Osteoblast (primary cell): ENCODE data around the gene COL6A1. TPM values are rescaled to one million over a fixed set of nuclear protein-coding genes. Genes with fewer than 3 reads are reported as not detected.
A peak's percentile ranks its signal among the peaks of the same experiment; 100 is the strongest.

Source experiments
- DNase-seq: peaks from one replicate; pipeline ENCODE4 v3.0.0; 2011; ENCODE audit warnings: low spot score, mixed read lengths; ENCODE audit not compliant: insufficient read length; ENCODE audit errors: missing footprints
- H2AFZ ChIP-seq: 2 replicates; pipeline ENCODE4 v1.6.0; 2011; ENCODE audit warnings: mild to moderate bottlenecking, low read length
- H3K27ac ChIP-seq: 2 replicates; pipeline ENCODE4 v1.5.1; 2011; ENCODE audit warnings: mild to moderate bottlenecking, low read depth, low read length, moderate library complexity
- H3K27me3 ChIP-seq: 2 replicates; pipeline ENCODE4 v1.6.0; 2012; ENCODE audit warnings: mild to moderate bottlenecking, control low read depth, inconsistent platforms, low read length, moderate library complexity; ENCODE audit not compliant: insufficient read depth
- H3K36me3 ChIP-seq: 2 replicates; pipeline ENCODE4 v1.5.1; 2011; ENCODE audit warnings: mild to moderate bottlenecking, low read length, control low read depth, moderate library complexity; ENCODE audit not compliant: insufficient read depth
- H3K4me1 ChIP-seq: 2 replicates; pipeline ENCODE4 v1.5.1; 2011; ENCODE audit warnings: mild to moderate bottlenecking, low read length, control low read depth, moderate library complexity; ENCODE audit not compliant: insufficient read depth
- H3K4me2 ChIP-seq: 2 replicates; pipeline ENCODE4 v1.6.0; 2011; ENCODE audit warnings: mild to moderate bottlenecking, low read length; ENCODE audit not compliant: insufficient read depth
- H3K4me3 ChIP-seq: fragments of 200-600 bp; sonication (generic); 3 replicates; pipeline ENCODE4 v1.5.1; 2012; ENCODE audit warnings: mild to moderate bottlenecking, low read length, inconsistent platforms; ENCODE audit not compliant: insufficient read depth
- H3K79me2 ChIP-seq: 2 replicates; pipeline ENCODE4 v1.6.0; 2012; ENCODE audit warnings: mild to moderate bottlenecking, low read length, control low read depth, inconsistent platforms; ENCODE audit not compliant: insufficient read depth
- H3K9me3 ChIP-seq: 2 replicates; pipeline ENCODE4 v1.5.1; 2011; ENCODE audit warnings: low read depth, low read length, control low read depth
- H4K20me1 ChIP-seq: 2 replicates; pipeline ENCODE4 v1.6.0; 2012; ENCODE audit warnings: mild to moderate bottlenecking, low read length, control low read depth; ENCODE audit not compliant: insufficient read depth
- total RNA-seq: library from RNA; depleted of rRNA; stranded (reverse); fragments of >200 nt; gene quantifications from 2 replicates; pipeline ENCODE4 v1.2.3, GENCODE V29; 2012
- TF ChIP-seq, protein P1 (sequence below): IDR thresholded peaks from 2 replicates; pipeline ENCODE4 v1.5.1; 2011; ENCODE audit warnings: mild to moderate bottlenecking, low read depth, low read length, moderate library complexity; ENCODE audit errors: extremely low read depth

COL6A1 gene
- total RNA-seq, 1 donor, result 1,612 TPM

- H2AFZ ChIP-seq, result peak overlapping the region; percentile 90
- peak overlapping the region; percentile 88 for H3K27ac ChIP-seq
Measured at GRCh38 chr21:45980697-45981096, 873 bp upstream of the COL6A1 start.

DNA sequence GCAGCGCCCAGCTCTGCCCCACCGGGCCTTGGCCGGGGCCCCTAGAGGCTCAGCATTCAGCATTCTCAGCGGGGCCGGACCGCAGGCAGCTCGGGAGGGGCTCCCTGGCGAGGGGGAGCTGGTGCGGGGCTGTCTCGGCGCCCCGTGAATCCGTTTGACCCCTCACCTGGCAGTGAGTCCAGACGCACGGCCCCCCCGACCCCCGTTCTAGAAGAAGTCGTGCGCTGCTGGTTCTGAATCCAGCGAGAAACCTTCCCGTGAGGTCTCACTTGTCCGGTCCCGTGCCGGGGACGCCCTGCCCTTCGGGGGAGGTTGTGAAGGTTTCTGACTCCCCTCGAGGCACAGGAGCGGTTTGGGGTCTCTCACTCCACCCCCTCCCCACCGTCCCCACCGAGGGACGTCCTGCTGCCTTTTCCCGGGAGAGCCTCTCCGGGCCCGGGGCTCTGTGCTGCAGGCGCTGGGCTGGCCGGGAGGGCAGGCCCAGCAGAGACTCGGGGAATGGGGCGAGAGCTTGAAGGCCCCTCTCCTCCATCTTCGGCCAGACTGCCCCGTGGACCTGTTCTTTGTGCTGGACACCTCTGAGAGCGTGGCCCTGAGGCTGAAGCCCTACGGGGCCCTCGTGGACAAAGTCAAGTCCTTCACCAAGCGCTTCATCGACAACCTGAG lies 655 bp downstream of the COL6A1 start:
- Histone ChIP-seq H2AFZ (no peak overlapping the region), H3K27ac (peak overlapping the region; percentile 94), H3K27me3 (no peaks in the 10 kb centered on the region), H3K4me3 (peak overlapping the region; percentile 97), H3K36me3 (peaks cover 44% of the 10 kb centered on the region), H3K4me1 (peaks cover 24% of the 10 kb centered on the region), H3K79me2 (peaks cover 63% of the 10 kb centered on the region), H4K20me1 (peaks cover 38% of the 10 kb centered on the region), H3K4me2 (peak overlapping the region; percentile 82), H3K9me3 (no peaks in the 10 kb centered on the region)
- peak; percentile 94 for DNase-seq
- TF ChIP-seq, protein P1, sequence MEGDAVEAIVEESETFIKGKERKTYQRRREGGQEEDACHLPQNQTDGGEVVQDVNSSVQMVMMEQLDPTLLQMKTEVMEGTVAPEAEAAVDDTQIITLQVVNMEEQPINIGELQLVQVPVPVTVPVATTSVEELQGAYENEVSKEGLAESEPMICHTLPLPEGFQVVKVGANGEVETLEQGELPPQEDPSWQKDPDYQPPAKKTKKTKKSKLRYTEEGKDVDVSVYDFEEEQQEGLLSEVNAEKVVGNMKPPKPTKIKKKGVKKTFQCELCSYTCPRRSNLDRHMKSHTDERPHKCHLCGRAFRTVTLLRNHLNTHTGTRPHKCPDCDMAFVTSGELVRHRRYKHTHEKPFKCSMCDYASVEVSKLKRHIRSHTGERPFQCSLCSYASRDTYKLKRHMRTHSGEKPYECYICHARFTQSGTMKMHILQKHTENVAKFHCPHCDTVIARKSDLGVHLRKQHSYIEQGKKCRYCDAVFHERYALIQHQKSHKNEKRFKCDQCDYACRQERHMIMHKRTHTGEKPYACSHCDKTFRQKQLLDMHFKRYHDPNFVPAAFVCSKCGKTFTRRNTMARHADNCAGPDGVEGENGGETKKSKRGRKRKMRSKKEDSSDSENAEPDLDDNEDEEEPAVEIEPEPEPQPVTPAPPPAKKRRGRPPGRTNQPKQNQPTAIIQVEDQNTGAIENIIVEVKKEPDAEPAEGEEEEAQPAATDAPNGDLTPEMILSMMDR, result no peak

More at GRCh38 chr21:45980697-45981096, 873 bp upstream of the COL6A1 start:
- Histone ChIP-seq H3K4me2 (peak overlapping the region; percentile 76), H3K9me3 (no peaks in the 10 kb centered on the region), H3K27me3 (no peaks in the 10 kb centered on the region), H3K79me2 (peaks cover 48% of the 10 kb centered on the region), H4K20me1 (peaks cover 31% of the 10 kb centered on the region), H3K4me3 (peak overlapping the region; percentile 73), H3K4me1 (peaks cover 24% of the 10 kb centered on the region), H3K36me3 (peaks cover 28% of the 10 kb centered on the region)
- TF ChIP-seq, protein P1, result no peak
- no peak for DNase-seq

DNA sequence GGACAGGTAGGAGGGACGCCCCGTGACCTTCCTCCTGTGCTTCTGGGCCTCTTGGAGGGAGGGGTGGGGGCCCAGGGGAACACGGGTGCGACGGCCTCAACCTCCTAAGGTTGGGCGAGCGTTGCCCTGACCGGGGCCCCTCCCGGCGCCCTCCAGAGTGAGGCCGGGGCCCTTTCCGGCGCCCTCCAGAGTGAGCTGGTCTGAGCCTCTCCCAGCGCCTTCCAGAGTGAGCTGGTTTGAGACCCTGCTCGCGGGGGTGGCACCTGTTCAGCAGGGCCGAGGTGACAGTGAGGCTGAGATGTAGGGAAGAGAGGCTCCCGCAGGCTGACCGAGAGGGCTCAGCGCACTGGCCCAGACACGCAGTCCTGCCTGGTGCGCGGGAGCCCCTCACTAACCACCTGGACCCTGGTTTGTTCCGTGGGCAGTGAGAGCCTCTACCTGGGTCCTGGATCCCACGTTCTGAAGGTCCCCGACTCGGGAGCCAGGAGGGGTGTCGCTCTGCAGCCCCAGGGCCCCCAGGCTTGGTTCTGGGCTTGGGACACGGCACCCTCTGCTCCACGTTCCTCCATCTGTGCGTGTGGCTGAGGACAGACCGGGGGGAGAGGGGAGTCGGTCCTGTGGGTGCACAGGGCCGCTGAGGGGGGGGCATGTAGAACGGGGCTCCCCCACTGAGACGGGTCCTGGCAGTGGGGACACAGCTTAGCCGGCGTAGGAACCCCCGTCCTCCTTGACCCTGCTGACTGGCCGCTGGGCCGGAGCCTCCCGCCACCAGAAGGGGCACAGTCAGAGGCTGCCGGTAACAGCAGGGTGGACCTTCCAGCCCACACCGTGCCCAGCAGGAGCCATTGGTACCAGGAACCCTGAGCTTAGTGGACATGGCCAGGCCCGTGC lies 1.4 kb downstream of the COL6A1 start:
- H3K27ac ChIP-seq, result peak overlapping the region; percentile 94
- H3K4me2 ChIP-seq, result peak overlapping the region; percentile 82
- H3K79me2 ChIP-seq, result peaks cover 67% of the 10 kb centered on the region
- DNase-seq, result peak; percentile 94
- peak overlapping the region; percentile 97 for H3K4me3 ChIP-seq
- H3K36me3 ChIP-seq, result peaks cover 46% of the 10 kb centered on the region
- TF ChIP-seq, protein P1, result no peak
- H4K20me1 ChIP-seq, result peaks cover 38% of the 10 kb centered on the region
- H3K27me3 ChIP-seq, result no peaks in the 10 kb centered on the region
- peaks cover 24% of the 10 kb centered on the region for H3K4me1 ChIP-seq
- H3K9me3 ChIP-seq, result no peaks in the 10 kb centered on the region
- no peak overlapping the region for H2AFZ ChIP-seq

DNA sequence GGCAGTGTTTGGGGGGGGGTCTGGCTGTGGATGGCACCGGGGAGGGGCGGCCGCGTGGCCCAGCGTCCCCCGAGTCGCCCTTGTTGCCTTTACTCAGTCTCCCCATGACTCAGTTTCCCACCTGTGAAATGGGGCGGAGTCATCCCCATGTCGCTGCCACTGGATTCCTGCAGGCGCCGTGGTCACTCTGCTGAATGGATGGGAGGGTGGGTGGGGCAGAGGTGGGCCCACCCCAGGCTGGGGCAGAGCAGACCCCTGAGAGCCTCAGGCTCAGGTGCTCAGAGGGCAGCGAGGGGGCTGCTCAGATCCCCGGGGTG lies 2.0 kb downstream of the COL6A1 start:
- peak overlapping the region; percentile 97 for H3K4me3 ChIP-seq
- H3K4me1 ChIP-seq, result peaks cover 21% of the 10 kb centered on the region
- peak overlapping the region; percentile 82 for H3K4me2 ChIP-seq
- no peak overlapping the region for H2AFZ ChIP-seq
- no peaks in the 10 kb centered on the region for H3K27me3 ChIP-seq
- TF ChIP-seq, protein P1, result no peak
- H3K36me3 ChIP-seq, result peaks cover 50% of the 10 kb centered on the region
- H4K20me1 ChIP-seq, result peaks cover 38% of the 10 kb centered on the region
- H3K9me3 ChIP-seq, result no peaks in the 10 kb centered on the region
- DNase-seq, result no peak
- H3K27ac ChIP-seq, result peak overlapping the region; percentile 94
- peaks cover 70% of the 10 kb centered on the region for H3K79me2 ChIP-seq
